ENCODE results near the gene NAALADL2. TPM values are rescaled to one million over a fixed set of nuclear protein-coding genes. Genes with fewer than 3 reads are reported as not detected.

The NAALADL2 gene
- total and polyA plus RNA-seq, 4 donors = 0.28 to 4.6 (median 3.1) TPM

GRCh38 chr3:175704366-175705055 lies 845.4 kb downstream of the NAALADL2 start (continued):
- no peak for TF ChIP-seq ZBTB33 (IDR thresholded peaks at IDR 0.05)
- no peak for TF ChIP-seq GABPA (IDR thresholded peaks at IDR 0.05 in 1 of 2, conservative IDR thresholded peaks at IDR 0.05 in 1 of 2)
- no peak for TF ChIP-seq ATF3 (IDR thresholded peaks at IDR 0.05)
- TF ChIP-seq RAD21 (IDR thresholded peaks at IDR 0.05) = no peak
- TF ChIP-seq FOXA2 (IDR thresholded peaks at IDR 0.05) = no peak

- DNase-seq (ENCODE audit: low spot score) = no peak
- Histone ChIP-seq H3K4me1 (ENCODE audit: control insufficient read depth in 4 of 4, insufficient read depth in 4 of 4, low read length in 3 of 4) (no peaks in the 10 kb centered on the region), H3K9ac (ENCODE audit: low read depth in 1 of 2, low read length in 2 of 2) (no peak overlapping the region), H3K27me3 (ENCODE audit: control insufficient read depth in 4 of 4, insufficient read depth in 4 of 4, low read length in 3 of 4) (no peaks in the 10 kb centered on the region), H3K27ac (ENCODE audit: low read depth in 1 of 2, low read length in 2 of 2) (no peak overlapping the region), H3K9me3 (ENCODE audit: control insufficient read depth in 4 of 4, low read length in 3 of 4) (no peaks in the 10 kb centered on the region), H3K36me3 (ENCODE audit: control insufficient read depth in 4 of 4, insufficient read depth in 3 of 4, low read depth in 1 of 4, low read length in 3 of 4) (no peaks in the 10 kb centered on the region), H3K4me3 (ENCODE audit: low read depth in 1 of 3, low read length in 3 of 3) (no peak overlapping the region)
- no peak for TF ChIP-seq JUND (IDR thresholded peaks at IDR 0.05)
- no peak for TF ChIP-seq FOXA1 (IDR thresholded peaks at IDR 0.05)
- no peak for TF ChIP-seq FOXA2 (IDR thresholded peaks at IDR 0.05)
- TF ChIP-seq YY1 (IDR thresholded peaks at IDR 0.05) = no peak
- no peak for TF ChIP-seq SP1 (IDR thresholded peaks at IDR 0.05)
- no peak for TF ChIP-seq HNF4G (IDR thresholded peaks at IDR 0.05)
- TF ChIP-seq NR2F2 (IDR thresholded peaks at IDR 0.05) = no peak
- TF ChIP-seq ZBTB33 (IDR thresholded peaks at IDR 0.05) = no peak
- no peak for TF ChIP-seq EGR1 (IDR thresholded peaks at IDR 0.05; ENCODE audit: low read depth in 2 of 2)
- TF ChIP-seq GABPA (IDR thresholded peaks at IDR 0.05 in 1 of 2, conservative IDR thresholded peaks at IDR 0.05 in 1 of 2) = no peak
- no peak for TF ChIP-seq RXRA (IDR thresholded peaks at IDR 0.05)
- TF ChIP-seq ATF3 (IDR thresholded peaks at IDR 0.05) = no peak
- no peak for TF ChIP-seq RAD21 (IDR thresholded peaks at IDR 0.05)
- TF ChIP-seq MAX (IDR thresholded peaks at IDR 0.05) = no peak
- no peak for TF ChIP-seq REST (IDR thresholded peaks at IDR 0.05)
- TF ChIP-seq TAF1 (conservative IDR thresholded peaks at IDR 0.05) = no peak
These were observed 854.1 kb downstream of the NAALADL2 start for GRCh38 chr3:175713268-175713667.

All from liver (tissue), 9 donors.